Measurements from ENCODE around the gene PAX7. TPM values are rescaled to one million over a fixed set of nuclear protein-coding genes. Genes with fewer than 3 reads are reported as not detected.

PAX7 gene
- total RNA-seq, 1 experiment from 2014 or later = 0.24 TPM

DNA sequence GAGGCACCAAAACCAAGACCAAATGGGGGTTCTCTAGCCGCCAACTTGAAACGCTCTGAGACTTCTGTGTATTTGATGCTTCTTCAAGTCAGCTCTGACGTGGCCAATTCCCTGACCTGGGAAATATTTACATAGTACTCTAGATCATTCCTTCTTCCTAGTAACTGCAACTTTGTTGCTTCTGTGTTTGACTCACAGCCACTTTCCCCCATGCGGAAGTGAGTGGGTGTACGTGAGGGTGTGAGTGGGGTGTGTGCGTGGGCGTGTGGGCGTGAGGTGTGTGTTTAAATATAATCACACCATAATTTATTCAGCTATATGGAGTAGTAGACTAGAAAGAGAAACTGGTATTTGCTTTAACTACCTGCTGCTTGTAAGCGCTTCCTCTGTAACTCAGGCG, 117.8 kb downstream of the PAX7 start:
- ATAC-seq (no peak), DNase-seq (ENCODE audit: low spot score) (no peak)
- no peak overlapping the region for H3K4me3 Mint-ChIP-seq
- TF ChIP-seq ZNF281 (CRISPR knock-in tag; IDR thresholded peaks at IDR 0.05) (no peak), HMGA2 (CRISPR knock-in tag; IDR thresholded peaks at IDR 0.05) (no peak), SOX15 (CRISPR knock-in tag; IDR thresholded peaks at IDR 0.05) (no peak), FOXK1 (CRISPR knock-in tag; IDR thresholded peaks at IDR 0.05) (no peak), MLX (CRISPR knock-in tag; IDR thresholded peaks at IDR 0.05) (no peak), TEAD4 (CRISPR knock-in tag; IDR thresholded peaks at IDR 0.05) (no peak), RORB (CRISPR knock-in tag; IDR thresholded peaks at IDR 0.05) (no peak), TCF7 (CRISPR knock-in tag; IDR thresholded peaks at IDR 0.05; ENCODE audit: low read depth) (no peak)
- CTCF ChIA-PET = interaction anchor here (1.3 kb wide), 1 partner anchor 73 kb away, joined by 3 read pairs; no protein-coding TSS in a partner anchor
- POLR2A ChIA-PET = no interaction called here
- no peaks in the 10 kb centered on the region for H3K4me1 Mint-ChIP-seq
- H3K27ac Mint-ChIP-seq = no peak overlapping the region
- peaks cover 11% of the 10 kb centered on the region for H3K9me3 Mint-ChIP-seq
- H3K27me3 Mint-ChIP-seq (ENCODE audit: low read depth) = peaks cover 67% of the 10 kb centered on the region
- no peaks in the 10 kb centered on the region for H3K36me3 Mint-ChIP-seq

DNA sequence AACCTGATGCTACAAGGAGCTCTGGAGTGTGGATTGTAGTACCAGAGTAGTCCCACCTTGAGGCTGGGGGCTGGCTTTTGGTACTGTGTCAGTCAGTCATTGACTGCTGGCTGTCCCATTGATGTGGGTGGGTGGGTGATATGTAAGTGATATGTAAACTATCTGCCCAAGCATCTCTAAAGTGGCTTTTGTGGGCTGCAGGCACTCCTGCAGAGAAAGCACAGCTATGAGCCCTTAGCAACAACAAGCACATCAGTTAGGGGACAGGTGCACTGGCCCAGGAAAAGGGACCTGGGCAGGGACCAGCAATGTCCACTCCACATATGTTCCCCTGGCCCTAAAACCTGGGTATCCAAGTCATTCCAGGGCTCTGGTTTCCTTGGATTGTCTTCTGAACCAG, 118.9 kb downstream of the PAX7 start:
- no peak overlapping the region for H3K4me3 Mint-ChIP-seq
- ChIA-PET POLR2A (no interaction called here), CTCF (interaction anchor here (1.1 kb wide), 1 partner anchor 44 kb away, joined by 3 read pairs; no protein-coding TSS in a partner anchor)
- H3K27me3 Mint-ChIP-seq (ENCODE audit: low read depth) = peaks cover 77% of the 10 kb centered on the region
- H3K4me1 Mint-ChIP-seq = no peaks in the 10 kb centered on the region
- ATAC-seq (no peak), DNase-seq (ENCODE audit: low spot score) (no peak)
- TF ChIP-seq ZNF219 (CRISPR knock-in tag; IDR thresholded peaks at IDR 0.05; ENCODE audit: borderline replicate concordance) (no peak), FOXK1 (CRISPR knock-in tag; IDR thresholded peaks at IDR 0.05) (no peak), SMAD4 (CRISPR knock-in tag; IDR thresholded peaks at IDR 0.05) (no peak), ZNF396 (CRISPR knock-in tag; IDR thresholded peaks at IDR 0.05; ENCODE audit: borderline replicate concordance) (no peak), ERG (CRISPR knock-in tag; IDR thresholded peaks at IDR 0.05) (no peak), ZNF423 (CRISPR knock-in tag; IDR thresholded peaks at IDR 0.05) (no peak), CBFB (CRISPR knock-in tag; IDR thresholded peaks at IDR 0.05; ENCODE audit: low read depth) (no peak), ZNF232 (CRISPR knock-in tag; IDR thresholded peaks at IDR 0.05) (no peak), CREM (CRISPR knock-in tag; IDR thresholded peaks at IDR 0.05) (no peak), JAZF1 (CRISPR knock-in tag; IDR thresholded peaks at IDR 0.05) (no peak)
- TF ChIP-seq, protein P1, sequence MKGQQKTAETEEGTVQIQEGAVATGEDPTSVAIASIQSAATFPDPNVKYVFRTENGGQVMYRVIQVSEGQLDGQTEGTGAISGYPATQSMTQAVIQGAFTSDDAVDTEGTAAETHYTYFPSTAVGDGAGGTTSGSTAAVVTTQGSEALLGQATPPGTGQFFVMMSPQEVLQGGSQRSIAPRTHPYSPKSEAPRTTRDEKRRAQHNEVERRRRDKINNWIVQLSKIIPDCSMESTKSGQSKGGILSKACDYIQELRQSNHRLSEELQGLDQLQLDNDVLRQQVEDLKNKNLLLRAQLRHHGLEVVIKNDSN (CRISPR knock-in tag; IDR thresholded peaks at IDR 0.05) = no peak
- TF ChIP-seq, protein P2, sequence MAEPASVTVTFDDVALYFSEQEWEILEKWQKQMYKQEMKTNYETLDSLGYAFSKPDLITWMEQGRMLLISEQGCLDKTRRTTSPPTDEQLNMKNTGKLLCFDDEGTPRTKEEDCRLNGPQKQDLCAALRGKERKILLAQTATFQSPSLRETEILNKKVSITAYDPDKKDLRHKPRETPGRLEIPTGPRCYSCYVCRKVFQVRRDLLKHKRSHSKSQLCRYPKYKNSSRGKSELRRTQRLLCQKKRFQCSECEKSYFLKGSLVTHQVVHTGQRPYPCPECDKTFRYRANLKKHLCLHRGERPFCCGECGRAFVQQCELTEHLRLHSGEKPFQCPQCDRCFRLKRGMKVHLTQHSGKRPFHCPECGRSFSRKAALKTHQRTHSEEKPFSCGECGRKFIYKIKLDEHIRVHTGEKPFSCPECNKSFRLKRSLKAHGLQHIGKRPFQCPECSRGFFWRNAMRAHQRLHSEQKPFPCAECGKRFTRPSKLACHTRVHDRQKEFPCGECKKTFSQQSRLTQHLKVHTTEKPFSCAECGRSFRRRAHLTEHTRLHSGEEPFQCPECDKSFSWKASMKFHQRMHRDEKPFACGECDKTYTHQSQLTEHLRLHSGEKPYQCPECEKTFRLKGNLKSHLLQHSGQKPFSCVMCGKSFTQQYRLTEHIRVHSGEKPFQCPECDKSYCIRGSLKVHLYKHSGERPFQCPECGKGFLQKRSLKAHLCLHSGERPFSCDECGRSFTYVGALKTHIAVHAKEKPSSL (CRISPR knock-in tag; conservative IDR thresholded peaks at IDR 0.05) = no peak
- TF ChIP-seq, protein P3, sequence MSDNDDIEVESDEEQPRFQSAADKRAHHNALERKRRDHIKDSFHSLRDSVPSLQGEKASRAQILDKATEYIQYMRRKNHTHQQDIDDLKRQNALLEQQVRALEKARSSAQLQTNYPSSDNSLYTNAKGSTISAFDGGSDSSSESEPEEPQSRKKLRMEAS (CRISPR knock-in tag; IDR thresholded peaks at IDR 0.05) = no peak
- TF ChIP-seq, protein P4, sequence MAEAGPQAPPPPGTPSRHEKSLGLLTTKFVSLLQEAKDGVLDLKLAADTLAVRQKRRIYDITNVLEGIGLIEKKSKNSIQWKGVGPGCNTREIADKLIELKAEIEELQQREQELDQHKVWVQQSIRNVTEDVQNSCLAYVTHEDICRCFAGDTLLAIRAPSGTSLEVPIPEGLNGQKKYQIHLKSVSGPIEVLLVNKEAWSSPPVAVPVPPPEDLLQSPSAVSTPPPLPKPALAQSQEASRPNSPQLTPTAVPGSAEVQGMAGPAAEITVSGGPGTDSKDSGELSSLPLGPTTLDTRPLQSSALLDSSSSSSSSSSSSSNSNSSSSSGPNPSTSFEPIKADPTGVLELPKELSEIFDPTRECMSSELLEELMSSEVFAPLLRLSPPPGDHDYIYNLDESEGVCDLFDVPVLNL (CRISPR knock-in tag; IDR thresholded peaks at IDR 0.05; ENCODE audit: borderline replicate concordance, low read depth) = no peak
- TF ChIP-seq, protein P5, sequence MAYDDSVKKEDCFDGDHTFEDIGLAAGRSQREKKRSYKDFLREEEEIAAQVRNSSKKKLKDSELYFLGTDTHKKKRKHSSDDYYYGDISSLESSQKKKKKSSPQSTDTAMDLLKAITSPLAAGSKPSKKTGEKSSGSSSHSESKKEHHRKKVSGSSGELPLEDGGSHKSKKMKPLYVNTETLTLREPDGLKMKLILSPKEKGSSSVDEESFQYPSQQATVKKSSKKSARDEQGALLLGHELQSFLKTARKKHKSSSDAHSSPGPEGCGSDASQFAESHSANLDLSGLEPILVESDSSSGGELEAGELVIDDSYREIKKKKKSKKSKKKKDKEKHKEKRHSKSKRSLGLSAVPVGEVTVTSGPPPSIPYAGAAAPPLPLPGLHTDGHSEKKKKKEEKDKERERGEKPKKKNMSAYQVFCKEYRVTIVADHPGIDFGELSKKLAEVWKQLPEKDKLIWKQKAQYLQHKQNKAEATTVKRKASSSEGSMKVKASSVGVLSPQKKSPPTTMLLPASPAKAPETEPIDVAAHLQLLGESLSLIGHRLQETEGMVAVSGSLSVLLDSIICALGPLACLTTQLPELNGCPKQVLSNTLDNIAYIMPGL (CRISPR knock-in tag; IDR thresholded peaks at IDR 0.05) = no peak
- H3K9me3 Mint-ChIP-seq = peaks cover 23% of the 10 kb centered on the region
- H3K27ac Mint-ChIP-seq = no peak overlapping the region
- no peaks in the 10 kb centered on the region for H3K36me3 Mint-ChIP-seq
